Subcutaneous adipose tissue (tissue), 4 donors: Measurements from ENCODE around the gene TOMM40. TPM values are rescaled to one million over a fixed set of nuclear protein-coding genes. Genes with fewer than 3 reads are reported as not detected.

Experiments used
- total RNA-seq, 4 donors: library from RNA; depleted of rRNA; stranded (reverse); fragments of >200 nt; gene quantifications; one replicate each; pipeline ENCODE4 v1.1.0, GENCODE V29; 2016
- TF ChIP-seq, protein P1 (sequence below): fragments of 450-650 bp; IDR thresholded peaks from one replicate; pipeline ENCODE4 v1.5.1; 2016; ENCODE audit warnings: low read depth, mild to moderate bottlenecking, control low read depth, antibody characterized with exemption, moderate library complexity

TOMM40 gene
- total RNA-seq, 4 donors from 2014 or later, result 18.3 to 69.5 (median 34.6) TPM

DNA sequence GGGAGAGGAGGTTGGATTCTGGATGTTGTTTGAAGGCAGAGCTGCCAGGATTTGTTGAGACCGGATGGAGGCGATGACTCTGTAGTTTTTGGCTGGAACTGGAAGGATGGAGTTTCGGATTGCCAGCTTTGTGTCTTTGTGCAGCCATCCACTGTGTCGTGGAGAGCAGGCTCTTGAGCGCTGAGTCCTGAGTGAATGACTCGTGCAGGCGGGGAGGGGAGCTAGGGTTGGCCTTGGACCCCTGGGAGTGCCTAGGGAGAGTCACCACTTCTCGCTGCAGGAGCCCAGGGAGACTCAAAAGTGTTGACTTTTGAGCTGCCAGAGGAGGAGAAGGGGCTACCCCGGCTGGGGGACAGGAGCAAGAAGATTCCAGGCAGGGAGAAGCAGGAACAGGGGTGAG lies 3.9 kb downstream of the TOMM40 start:
- TF ChIP-seq, protein P1, sequence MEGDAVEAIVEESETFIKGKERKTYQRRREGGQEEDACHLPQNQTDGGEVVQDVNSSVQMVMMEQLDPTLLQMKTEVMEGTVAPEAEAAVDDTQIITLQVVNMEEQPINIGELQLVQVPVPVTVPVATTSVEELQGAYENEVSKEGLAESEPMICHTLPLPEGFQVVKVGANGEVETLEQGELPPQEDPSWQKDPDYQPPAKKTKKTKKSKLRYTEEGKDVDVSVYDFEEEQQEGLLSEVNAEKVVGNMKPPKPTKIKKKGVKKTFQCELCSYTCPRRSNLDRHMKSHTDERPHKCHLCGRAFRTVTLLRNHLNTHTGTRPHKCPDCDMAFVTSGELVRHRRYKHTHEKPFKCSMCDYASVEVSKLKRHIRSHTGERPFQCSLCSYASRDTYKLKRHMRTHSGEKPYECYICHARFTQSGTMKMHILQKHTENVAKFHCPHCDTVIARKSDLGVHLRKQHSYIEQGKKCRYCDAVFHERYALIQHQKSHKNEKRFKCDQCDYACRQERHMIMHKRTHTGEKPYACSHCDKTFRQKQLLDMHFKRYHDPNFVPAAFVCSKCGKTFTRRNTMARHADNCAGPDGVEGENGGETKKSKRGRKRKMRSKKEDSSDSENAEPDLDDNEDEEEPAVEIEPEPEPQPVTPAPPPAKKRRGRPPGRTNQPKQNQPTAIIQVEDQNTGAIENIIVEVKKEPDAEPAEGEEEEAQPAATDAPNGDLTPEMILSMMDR, result no peak

DNA sequence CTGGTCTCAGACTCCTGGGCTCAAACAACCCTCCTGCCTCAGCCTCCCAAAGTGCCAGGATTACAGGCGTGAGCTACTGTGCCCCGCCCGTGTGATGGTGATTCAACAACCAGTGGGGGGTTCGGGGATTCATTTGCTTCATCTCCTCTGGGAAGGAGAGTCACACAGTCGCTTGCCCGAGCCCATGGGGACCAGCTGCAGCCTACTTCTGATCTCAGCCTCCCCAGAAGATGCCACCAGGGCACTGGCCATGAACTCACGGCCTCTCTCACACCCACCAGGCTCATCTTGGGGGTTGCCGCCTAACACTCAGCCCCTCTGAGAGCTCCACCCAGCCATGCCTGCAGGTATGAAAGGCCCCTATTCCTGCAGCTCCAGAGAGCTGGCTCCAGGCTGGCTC lies 6.8 kb downstream of the TOMM40 start:
- TF ChIP-seq, protein P1, result no peak

DNA sequence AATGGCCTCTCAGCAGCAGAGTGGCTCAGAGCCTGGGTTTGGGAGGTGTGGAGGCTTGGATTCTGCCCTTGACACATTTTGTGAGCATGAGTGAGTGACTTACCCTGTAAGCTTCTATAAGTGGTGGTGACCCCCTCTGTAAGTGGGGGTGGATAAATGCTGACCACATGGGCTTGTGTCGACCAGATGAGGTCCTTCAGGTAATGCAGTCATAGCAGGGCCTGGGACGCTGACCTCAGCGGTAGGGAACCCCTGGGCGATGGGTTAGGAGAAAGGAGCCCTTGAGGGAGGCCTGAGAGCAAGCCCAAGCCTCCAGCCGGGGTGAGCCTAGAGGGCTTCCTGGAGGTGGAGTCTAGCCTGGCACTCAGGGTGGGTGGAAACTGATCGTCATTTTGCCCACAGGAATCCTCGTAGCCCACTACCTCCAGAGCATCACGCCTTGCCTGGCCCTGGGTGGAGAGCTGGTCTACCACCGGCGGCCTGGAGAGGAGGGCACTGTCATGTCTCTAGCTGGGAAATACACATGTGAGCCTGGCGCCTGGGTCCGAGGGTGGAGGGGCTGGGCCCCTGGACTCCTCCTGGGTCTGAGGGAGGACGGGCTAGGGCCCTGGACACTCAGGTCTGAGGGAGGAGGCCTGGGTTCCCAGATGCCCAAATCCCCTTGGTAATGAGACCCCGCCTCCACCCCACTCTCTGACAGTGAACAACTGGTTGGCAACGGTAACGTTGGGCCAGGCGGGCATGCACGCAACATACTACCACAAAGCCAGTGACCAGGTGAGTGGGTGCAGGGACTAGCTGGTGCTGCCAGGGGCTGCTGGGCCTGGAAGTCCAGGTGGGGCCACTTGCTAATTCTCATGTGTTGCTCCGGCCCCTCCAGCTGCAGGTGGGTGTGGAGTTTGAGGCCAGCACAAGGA lies 9.5 kb downstream of the TOMM40 start:
- TF ChIP-seq, protein P1, result no peak

DNA sequence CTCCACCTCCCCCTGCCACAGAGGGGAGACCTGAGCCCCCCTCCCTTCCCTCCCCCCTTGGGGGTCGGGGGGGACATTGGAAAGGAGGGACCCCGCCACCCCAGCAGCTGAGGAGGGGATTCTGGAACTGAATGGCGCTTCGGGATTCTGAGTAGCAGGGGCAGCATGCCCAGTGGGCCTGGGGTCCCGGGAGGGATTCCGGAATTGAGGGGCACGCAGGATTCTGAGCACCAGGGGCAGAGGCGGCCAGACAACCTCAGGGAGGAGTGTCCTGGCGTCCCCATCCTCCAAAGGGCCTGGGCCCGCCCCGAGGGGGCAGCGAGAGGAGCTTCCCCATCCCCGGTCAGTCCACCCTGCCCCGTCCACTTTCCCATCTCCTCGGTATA lies 12.2 kb downstream of the TOMM40 start:
- TF ChIP-seq, protein P1, result no peak

DNA sequence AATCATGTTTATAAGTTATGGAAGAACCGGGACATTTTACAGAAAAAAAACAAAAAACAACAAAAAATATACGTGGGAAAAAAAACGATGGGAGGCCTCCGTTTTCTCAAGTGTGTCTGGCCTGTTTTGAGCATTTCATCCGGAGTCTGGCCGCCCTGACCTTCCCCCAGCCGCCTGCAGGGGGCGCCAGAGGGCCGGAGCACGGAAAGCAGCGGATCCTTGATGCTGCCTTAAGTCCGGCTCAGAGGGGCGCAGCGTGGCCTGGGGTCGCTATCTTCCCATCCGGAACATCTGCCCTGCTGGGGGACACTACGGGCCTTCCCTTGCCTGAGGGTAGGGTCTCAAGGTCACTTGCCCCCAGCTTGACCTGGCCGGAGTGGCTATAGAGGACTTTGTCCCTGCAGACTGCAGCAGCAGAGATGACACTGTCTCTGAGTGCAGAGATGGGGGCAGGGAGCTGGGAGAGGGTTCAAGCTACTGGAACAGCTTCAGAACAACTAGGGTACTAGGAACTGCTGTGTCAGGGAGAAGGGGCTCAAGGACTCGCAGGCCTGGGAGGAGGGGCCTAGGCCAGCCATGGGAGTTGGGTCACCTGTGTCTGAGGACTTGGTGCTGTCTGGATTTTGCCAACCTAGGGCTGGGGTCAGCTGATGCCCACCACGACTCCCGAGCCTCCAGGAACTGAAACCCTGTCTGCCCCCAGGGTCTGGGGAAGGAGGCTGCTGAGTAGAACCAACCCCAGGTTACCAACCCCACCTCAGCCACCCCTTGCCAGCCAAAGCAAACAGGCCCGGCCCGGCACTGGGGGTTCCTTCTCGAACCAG lies 12.8 kb downstream of the TOMM40 start:
- TF ChIP-seq, protein P1, result no peak

DNA sequence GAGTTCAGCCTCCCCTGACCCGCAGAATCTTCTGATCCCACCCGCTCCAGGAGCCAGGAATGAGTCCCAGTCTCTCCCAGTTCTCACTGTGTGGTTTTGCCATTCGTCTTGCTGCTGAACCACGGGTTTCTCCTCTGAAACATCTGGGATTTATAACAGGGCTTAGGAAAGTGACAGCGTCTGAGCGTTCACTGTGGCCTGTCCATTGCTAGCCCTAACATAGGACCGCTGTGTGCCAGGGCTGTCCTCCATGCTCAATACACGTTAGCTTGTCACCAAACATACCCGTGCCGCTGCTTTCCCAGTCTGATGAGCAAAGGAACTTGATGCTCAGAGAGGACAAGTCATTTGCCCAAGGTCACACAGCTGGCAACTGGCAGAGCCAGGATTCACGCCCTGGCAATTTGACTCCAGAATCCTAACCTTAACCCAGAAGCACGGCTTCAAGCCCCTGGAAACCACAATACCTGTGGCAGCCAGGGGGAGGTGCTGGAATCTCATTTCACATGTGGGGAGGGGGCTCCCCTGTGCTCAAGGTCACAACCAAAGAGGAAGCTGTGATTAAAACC lies 13.5 kb downstream of the TOMM40 start:
- TF ChIP-seq, protein P1, result no peak
